Measurements from ENCODE around the gene KRTAP8-1.

- TF ChIP-seq CTCF (IDR thresholded peaks at IDR 0.05): no peak
- TF ChIP-seq POLR2A (IDR thresholded peaks at IDR 0.05): no peak
Observed at GRCh38 chr21:30842990-30843389, 29.9 kb upstream of the KRTAP8-1 start.
